ENCODE data around the gene VPS41.

GRCh38 chr7:38938589-38938988 is 29.6 kb upstream of the VPS41 start:
- TF ChIP-seq CTCF (IDR thresholded peaks at IDR 0.05) (no peak), POLR2A (IDR thresholded peaks at IDR 0.05) (no peak)

Measured in Peyer's patch (tissue), 4 donors.